SJSA1 (cell line): ENCODE data around the gene FAS. TPM values are rescaled to one million over a fixed set of nuclear protein-coding genes. Genes with fewer than 3 reads are reported as not detected.

Experiments used
- DNase-seq, 2 experiments: peaks; one replicate each; pipeline ENCODE4 v3.0.0-alpha.2; 2015 to 2020; ENCODE audit warnings: low spot score in 2 of 2, low read depth in 1 of 2
- H3K27ac ChIP-seq: fragments of 250-450 bp; sonication (Bioruptor Pico); 2 replicates; pipeline ENCODE4 v1.5.1; 2020; ENCODE audit warnings: mild to moderate bottlenecking, moderate library complexity
- H3K27me3 ChIP-seq: fragments of 250-450 bp; sonication (Bioruptor Pico); replicated peaks from 2 replicates; pipeline ENCODE4 v1.5.1; 2020; ENCODE audit warnings: mild to moderate bottlenecking, moderate library complexity
- H3K36me3 ChIP-seq: fragments of 250-450 bp; sonication (Bioruptor Pico); 2 replicates; pipeline ENCODE4 v1.5.1; 2020; ENCODE audit warnings: mild to moderate bottlenecking
- H3K4me1 ChIP-seq: fragments of 250-450 bp; sonication (Bioruptor Pico); replicated peaks from 2 replicates; pipeline ENCODE4 v1.6.1; 2021; ENCODE audit warnings: mild to moderate bottlenecking
- H3K4me3 ChIP-seq: fragments of 250-450 bp; sonication (Bioruptor Pico); 2 replicates; pipeline ENCODE4 v1.5.1; 2020; ENCODE audit warnings: mild to moderate bottlenecking
- H3K9me3 ChIP-seq: fragments of 250-450 bp; sonication (Bioruptor Pico); replicated peaks from 2 replicates; pipeline ENCODE4 v1.5.1; 2020; ENCODE audit warnings: mild to moderate bottlenecking
- total RNA-seq: library from RNA; depleted of rRNA; stranded (reverse); fragments of >200 nt; shearing (Covaris generic); gene quantifications from 2 replicates; pipeline ENCODE4 v1.2.3, GENCODE V29; 2014

The FAS gene
- total RNA-seq, 1 experiment from 2014 or later, result 20.6 TPM

DNA sequence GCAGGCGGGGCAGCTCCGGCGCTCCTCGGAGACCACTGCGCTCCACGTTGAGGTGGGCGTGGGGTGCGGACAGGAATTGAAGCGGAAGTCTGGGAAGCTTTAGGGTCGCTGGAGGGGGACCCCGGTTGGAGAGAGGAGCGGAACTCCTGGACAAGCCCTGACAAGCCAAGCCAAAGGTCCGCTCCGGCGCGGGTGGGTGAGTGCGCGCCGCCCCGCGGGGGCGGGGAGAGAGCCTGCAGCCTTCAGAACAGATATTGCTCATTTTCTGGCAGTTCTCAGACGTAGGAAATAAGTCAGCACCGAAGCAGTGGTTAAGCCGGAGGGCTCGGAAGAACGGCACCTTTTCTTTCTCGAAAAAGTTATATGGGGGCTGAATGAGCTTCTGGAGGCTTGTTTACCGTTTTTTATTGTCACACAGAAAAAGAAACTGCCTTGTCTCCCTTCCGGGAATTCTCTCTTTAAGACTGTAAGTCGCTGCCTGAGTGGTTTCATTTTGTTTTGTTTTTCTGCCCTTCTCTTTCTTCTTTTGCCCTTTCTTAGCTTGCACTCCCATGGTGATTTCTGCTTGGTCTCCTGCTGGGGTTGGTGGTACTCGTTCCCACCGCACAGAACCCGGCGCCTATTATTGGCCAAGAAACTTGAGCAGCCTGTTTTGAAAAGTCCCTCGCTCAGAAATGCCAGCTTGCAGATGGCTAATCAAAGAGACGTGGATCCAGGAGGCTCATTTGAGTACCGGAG lies 732 bp downstream of the FAS start:
- H3K4me3 ChIP-seq, result peak overlapping the region; percentile 69

DNA sequence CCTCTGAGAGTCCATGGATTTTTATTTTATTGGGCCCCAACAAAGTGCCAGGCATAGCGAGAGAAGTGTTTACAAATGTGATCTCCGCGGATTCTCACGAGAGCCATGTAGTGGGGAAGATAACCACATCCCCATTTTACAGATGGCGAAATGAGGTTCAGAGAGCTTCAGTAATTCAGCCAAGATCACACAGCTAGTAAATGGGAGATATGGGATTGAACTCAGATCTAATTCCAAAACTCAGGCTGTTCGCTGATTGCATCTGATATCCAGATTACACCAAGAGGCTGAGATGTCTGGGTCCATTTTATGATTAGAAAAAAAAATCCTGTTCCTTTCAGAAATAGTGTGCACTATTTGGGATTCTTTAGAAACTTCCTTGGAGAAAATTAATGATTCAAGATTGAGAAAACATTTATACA lies 1.3 kb downstream of the FAS start:
- no peaks in the 10 kb centered on the region for H3K36me3 ChIP-seq
- no peaks in the 10 kb centered on the region for H3K27me3 ChIP-seq
- peaks cover 31% of the 10 kb centered on the region for H3K4me1 ChIP-seq
- peak overlapping the region; percentile 69 for H3K4me3 ChIP-seq
- H3K9me3 ChIP-seq, result no peaks in the 10 kb centered on the region
- H3K27ac ChIP-seq, result peak overlapping the region; percentile 47
- no peak for DNase-seq

More for the DNA sequence above, 732 bp downstream of the FAS start:
- Histone ChIP-seq H3K4me1 (peaks cover 31% of the 10 kb centered on the region), H3K27me3 (no peaks in the 10 kb centered on the region), H3K9me3 (no peaks in the 10 kb centered on the region), H3K36me3 (no peaks in the 10 kb centered on the region), H3K27ac (peak overlapping the region; percentile 47)
- peak; percentile 51 to 70 for DNase-seq

DNA sequence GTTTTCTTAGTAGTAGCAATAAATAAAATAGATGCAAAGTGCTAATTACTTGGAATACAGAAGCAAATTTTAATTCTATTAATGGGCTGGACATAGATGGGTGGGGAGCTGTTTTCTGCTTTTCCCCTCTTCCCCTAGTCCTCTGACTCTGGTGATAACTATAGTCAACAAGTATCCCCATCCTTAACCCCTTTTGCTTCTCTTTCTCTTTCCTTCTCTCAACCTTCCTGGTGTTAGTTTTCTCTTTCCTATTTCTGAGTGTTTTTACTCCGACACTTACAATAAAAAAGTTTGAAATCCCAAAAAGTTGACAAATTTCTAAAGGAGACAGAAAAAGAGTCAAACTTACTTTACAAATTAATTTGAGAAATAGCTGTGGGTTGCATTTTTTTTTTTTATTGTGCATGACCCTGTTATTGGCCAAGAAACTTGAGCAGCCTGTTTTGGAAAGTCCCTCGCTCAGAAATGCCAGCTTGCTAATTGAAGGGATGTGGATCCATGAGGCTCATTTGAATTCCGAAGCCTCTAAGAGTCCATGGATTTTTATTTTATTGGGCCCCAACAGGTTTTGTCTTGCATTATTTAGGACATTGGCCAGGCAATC lies 2.4 kb downstream of the FAS start:
- DNase-seq, result peak in 1 of 2 experiments; percentile 40
- H3K4me1 ChIP-seq, result peaks cover 31% of the 10 kb centered on the region
- H3K27me3 ChIP-seq, result no peaks in the 10 kb centered on the region
- no peaks in the 10 kb centered on the region for H3K36me3 ChIP-seq
- H3K4me3 ChIP-seq, result no peak overlapping the region
- H3K9me3 ChIP-seq, result no peaks in the 10 kb centered on the region
- H3K27ac ChIP-seq, result no peak overlapping the region

- H3K27ac ChIP-seq, result peak overlapping the region; percentile 6
- peak in 1 of 2 experiments; percentile 32 for DNase-seq
Measured at GRCh38 chr10:88994019-88994418, 3.4 kb downstream of the FAS start.

DNA sequence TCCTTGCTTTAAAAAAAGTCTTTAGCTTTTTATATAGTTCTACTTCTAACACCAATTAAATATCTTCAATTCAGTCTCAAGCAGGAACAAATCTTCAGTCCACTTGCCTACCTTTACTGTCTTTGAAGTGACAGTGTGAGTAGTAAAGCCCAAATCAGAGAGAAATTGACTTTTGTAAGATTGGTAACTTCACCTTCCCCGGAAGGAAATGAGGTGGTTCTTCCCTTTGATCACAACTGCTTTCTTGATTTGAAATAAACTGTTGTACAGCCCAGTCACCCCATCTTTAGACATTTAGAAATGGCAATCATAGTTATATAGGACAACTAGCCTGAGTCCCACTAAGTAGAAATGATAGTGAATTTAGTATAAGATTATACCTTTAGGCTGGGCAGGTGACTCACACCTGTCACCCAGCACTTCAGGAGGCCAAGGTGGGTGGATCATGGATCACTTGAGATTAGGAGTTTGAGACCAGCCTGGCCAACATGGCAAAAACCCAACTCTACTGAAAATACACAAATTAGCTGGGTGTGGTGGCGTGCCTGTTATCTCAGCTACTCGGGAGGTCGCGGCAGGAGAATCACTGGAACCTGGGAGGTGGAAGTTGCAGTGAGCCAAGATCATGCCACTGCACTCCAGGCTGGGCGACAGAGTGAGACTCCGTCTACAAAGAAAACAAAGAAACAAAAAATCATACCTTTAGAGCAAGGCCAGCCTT lies 4.7 kb downstream of the FAS start:
- DNase-seq, result no peak
- Histone ChIP-seq H3K36me3 (no peaks in the 10 kb centered on the region), H3K9me3 (no peaks in the 10 kb centered on the region), H3K4me3 (no peak overlapping the region), H3K27me3 (no peaks in the 10 kb centered on the region), H3K27ac (no peak overlapping the region), H3K4me1 (peaks cover 28% of the 10 kb centered on the region)

More at GRCh38 chr10:88994019-88994418, 3.4 kb downstream of the FAS start:
- Histone ChIP-seq H3K4me3 (no peak overlapping the region), H3K4me1 (peaks cover 31% of the 10 kb centered on the region), H3K27me3 (no peaks in the 10 kb centered on the region), H3K9me3 (no peaks in the 10 kb centered on the region), H3K36me3 (no peaks in the 10 kb centered on the region)

DNA sequence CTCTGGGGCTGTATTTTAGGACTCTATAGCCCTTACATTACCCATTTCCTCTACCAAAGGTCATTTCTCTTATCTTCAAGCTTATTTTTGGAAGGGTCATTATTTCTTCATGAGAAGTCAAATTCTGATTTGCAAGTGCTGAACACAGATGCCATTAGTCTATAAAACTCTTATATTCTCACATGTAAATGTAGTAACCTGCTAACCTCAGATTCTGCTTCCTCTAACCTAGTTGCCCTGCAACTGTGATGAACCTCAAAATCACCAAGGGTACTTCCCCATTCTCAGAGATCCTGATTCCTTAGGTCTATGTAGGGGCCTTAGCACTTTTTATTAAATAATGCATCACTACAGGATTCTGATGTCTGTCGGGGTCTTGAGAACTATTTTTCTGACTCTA lies 6.3 kb downstream of the FAS start:
- DNase-seq, result no peak
- no peak overlapping the region for H3K4me3 ChIP-seq
- no peaks in the 10 kb centered on the region for H3K27me3 ChIP-seq
- H3K27ac ChIP-seq, result no peak overlapping the region
- H3K9me3 ChIP-seq, result no peaks in the 10 kb centered on the region
- no peaks in the 10 kb centered on the region for H3K36me3 ChIP-seq
- peaks cover 39% of the 10 kb centered on the region for H3K4me1 ChIP-seq

- Histone ChIP-seq H3K27ac (peak overlapping the region; percentile 34), H3K9me3 (no peaks in the 10 kb centered on the region), H3K27me3 (no peaks in the 10 kb centered on the region), H3K36me3 (peaks cover 4% of the 10 kb centered on the region), H3K4me1 (peaks cover 20% of the 10 kb centered on the region), H3K4me3 (no peak overlapping the region)
- DNase-seq, result no peak
Measured at GRCh38 chr10:88999625-89000024, 9.0 kb downstream of the FAS start.

GRCh38 chr10:89001024-89001728 lies 10.6 kb downstream of the FAS start:
- no peak for DNase-seq
- Histone ChIP-seq H3K4me3 (peak overlapping the region; percentile 14; the same call in 1 of the 2 replicates), H3K4me1 (peaks cover 20% of the 10 kb centered on the region), H3K9me3 (no peaks in the 10 kb centered on the region), H3K27ac (no peak overlapping the region), H3K36me3 (peaks cover 4% of the 10 kb centered on the region), H3K27me3 (no peaks in the 10 kb centered on the region)

GRCh38 chr10:89001729-89002072 lies 11.1 kb downstream of the FAS start:
- Histone ChIP-seq H3K9me3 (no peaks in the 10 kb centered on the region), H3K27me3 (no peaks in the 10 kb centered on the region), H3K4me3 (no peak overlapping the region), H3K27ac (no peak overlapping the region), H3K36me3 (peaks cover 4% of the 10 kb centered on the region), H3K4me1 (peaks cover 20% of the 10 kb centered on the region)
- no peak for DNase-seq

DNA sequence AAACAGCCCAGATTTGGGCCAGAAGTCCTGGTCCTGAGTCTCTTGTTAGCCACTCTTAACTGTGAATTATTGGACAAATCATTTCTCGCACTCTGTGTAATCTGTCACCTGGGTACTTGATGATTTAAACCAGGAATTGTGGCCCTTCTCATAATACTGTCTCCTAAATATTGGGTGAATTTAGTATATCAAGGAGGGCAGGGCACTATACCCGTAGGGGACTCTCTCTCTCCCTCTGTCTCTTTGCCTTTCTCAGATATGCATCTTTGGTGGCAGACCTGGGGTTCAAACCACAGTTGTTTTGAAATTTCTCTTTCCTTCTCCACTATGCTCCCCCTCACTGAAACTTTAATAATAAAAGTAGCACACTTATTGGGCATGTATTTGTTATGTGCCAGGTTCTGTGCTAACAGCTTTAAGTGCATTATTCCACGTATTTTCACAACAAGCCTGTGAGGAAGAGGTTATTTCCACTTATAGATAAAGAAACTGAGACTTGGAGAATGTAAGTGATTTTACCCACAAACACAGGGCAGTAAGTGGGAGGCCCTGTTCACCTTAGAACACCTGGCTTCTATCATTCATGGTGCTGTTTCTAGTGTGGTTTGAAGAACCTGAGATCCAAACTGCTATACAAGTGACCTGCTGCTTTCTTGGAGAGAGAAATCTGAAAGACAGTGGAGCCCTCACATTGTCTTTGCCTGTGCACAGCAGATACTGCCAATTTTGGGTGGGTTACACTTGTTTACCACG lies 11.8 kb downstream of the FAS start:
- Histone ChIP-seq H3K9me3 (no peaks in the 10 kb centered on the region), H3K27ac (no peak overlapping the region)
- DNase-seq, result no peak

GRCh38 chr10:89003344-89003743 lies 12.7 kb downstream of the FAS start:
- no peak for DNase-seq
- H3K36me3 ChIP-seq, result peaks cover 4% of the 10 kb centered on the region
- H3K4me1 ChIP-seq, result peaks cover 20% of the 10 kb centered on the region
- H3K27me3 ChIP-seq, result no peaks in the 10 kb centered on the region
- no peak overlapping the region for H3K4me3 ChIP-seq
- H3K27ac ChIP-seq, result no peak overlapping the region
- no peaks in the 10 kb centered on the region for H3K9me3 ChIP-seq

More for the DNA sequence above, 11.8 kb downstream of the FAS start:
- Histone ChIP-seq H3K36me3 (peaks cover 4% of the 10 kb centered on the region), H3K4me1 (peaks cover 20% of the 10 kb centered on the region), H3K4me3 (no peak overlapping the region), H3K27me3 (no peaks in the 10 kb centered on the region)

DNA sequence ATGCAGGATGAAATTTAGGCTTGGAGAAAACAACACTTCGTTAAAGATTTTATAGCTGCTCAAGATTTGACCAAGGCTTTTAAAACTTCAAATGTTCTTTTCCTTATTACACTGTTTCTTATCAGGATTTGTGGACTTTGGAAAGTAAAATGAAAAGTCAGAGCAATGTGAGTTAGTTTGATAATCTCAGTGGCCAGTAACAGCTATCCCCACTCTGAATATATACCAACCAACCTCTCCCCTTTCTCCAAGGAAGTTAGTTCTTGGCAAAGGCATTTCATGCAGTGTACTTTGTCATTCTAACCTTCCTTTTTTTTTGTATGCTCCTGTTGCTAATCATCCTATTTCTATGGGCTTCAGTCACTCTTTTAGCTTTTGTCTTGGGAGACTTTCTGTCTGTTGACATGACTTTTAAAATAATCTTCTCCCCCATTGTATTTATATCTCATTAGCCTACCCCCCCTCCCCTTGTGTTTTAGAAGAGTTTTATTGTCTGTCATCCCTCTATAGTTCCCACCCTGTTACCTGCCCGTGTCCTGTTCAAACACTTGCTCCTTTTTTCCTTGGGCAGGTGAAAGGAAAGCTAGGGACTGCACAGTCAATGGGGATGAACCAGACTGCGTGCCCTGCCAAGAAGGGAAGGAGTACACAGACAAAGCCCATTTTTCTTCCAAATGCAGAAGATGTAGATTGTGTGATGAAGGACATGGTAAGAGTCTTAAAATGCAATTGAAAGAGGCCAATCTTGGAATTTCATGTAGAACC lies 16.7 kb downstream of the FAS start:
- no peaks in the 10 kb centered on the region for H3K9me3 ChIP-seq
- H3K27me3 ChIP-seq, result no peaks in the 10 kb centered on the region
- DNase-seq, result no peak
- no peak overlapping the region for H3K4me3 ChIP-seq
- H3K36me3 ChIP-seq, result peaks cover 11% of the 10 kb centered on the region
- H3K4me1 ChIP-seq, result no peaks in the 10 kb centered on the region
- H3K27ac ChIP-seq, result no peak overlapping the region
